ENCODE data around the gene RNFT1.
"Not testable (repeated sequence)": the region's sequence is repeated elsewhere in the genome, so short reads cannot be mapped to it uniquely, and the experiment has no call there.

The RNFT1 gene, protein sequence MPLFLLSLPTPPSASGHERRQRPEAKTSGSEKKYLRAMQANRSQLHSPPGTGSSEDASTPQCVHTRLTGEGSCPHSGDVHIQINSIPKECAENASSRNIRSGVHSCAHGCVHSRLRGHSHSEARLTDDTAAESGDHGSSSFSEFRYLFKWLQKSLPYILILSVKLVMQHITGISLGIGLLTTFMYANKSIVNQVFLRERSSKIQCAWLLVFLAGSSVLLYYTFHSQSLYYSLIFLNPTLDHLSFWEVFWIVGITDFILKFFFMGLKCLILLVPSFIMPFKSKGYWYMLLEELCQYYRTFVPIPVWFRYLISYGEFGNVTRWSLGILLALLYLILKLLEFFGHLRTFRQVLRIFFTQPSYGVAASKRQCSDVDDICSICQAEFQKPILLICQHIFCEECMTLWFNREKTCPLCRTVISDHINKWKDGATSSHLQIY

DNA sequence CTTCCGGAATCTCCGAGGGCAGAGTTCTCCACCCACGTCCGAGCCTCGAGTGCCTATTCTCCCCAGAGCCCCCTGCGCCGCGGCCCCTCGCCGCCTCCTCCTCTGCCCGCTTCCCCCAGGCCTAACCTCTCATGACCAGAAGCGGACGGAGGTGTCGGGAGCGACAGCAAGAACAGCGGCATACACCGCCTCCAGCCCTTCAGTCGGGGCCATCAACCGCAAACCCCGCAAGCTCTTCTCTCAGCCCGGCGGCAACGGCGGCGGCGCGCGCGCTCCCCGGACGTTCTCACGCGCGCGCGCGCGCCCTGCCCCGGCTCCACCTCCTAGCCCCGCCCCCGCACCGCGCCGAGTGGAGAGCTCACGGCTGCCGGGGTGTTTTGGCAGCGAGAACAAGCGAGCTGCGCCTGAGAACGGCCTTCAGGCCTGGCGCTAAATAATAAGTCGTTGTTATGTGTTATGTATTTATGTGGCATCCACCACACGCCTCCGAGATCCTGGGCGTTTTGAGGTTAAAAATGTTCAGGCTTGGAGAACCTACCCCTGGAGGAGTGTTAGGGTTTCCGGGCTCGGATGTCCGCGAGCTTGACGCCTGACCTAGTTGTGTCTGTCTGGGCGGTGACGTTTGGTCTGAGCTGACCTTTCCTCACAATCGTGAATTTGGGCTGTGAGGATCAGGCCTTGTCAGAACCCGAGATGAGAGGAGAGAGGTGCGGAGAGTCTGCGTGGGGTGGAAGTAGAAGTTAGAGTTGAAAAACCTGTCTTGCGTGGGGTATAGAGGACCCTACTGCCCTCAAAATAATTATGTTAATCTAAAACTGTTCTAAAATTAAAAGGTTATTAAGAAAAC lies at the start of gene RNFT1:
Gene RNFT1, minus strand, starts transcription at position 259 of the 847 bp plus-strand sequence. Its CDS starts 77 bp downstream, at position 182.
- peak; percentile 62 for DNase-seq

DNA sequence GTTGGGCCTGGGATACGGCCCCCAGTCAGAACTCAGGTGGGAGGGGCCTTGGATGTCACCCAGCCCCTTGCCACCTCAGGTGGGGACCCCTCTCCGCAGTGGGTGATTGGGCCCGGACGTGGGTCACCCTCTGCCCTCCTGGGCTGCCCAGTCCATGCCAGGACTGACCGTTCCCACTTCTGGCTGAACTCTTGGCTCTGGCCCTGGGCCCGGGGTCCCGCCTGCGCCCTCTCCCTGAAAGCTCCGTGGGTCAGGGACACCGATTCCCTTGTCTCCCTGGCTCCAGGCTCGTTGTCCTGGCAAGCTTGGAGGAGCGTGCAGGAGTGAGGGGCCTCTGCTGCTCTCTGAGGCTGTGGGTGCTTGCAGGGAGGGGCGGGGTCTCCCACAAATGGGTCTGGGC lies 44.8 kb upstream of the RNFT1 start:
- not testable (repeated sequence) for DNase-seq

GRCh38 chr17:60008377-60008776 lies 43.8 kb upstream of the RNFT1 start:
- not testable (repeated sequence) for DNase-seq

DNA sequence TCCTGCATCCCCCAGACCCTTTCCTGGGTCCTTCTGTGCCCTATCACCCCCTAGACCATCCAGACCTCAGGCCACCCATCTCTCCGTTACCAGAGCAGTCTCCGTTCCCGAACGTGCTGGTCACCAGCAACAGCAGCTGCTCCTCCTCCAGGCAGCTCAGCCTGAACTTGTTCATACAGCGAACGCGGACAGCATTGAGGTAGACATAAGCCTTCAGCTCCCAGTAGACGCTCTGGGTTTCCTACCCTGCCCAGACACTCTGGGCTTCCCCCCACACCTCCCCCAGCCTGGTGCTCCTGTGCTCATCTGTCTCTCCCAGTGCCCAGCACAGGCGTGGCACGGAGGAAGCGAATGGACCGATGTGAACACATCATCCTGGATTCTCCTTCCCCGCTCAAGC lies 41.6 kb upstream of the RNFT1 start:
- no peak for DNase-seq

DNA sequence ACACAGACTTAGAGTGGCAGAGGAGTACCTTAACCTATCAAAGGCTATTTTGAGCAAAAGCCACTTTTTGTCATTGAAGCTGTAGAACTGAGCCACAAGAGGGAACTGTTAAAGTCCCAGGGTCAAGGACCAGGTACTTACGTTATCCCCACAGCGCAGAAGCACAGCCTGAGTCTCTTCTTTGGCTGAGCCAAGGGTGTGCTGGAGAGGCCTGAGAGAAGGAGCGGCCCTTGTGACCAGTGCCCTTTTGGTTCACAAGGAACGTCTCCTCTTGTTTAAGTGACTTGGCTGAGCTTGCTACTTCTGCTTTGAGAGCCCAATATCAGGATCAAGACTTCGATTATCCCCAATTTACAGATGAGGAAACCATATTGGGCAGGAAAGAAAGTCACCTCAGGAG lies 40.0 kb upstream of the RNFT1 start:
- DNase-seq, result not testable (repeated sequence)

DNA sequence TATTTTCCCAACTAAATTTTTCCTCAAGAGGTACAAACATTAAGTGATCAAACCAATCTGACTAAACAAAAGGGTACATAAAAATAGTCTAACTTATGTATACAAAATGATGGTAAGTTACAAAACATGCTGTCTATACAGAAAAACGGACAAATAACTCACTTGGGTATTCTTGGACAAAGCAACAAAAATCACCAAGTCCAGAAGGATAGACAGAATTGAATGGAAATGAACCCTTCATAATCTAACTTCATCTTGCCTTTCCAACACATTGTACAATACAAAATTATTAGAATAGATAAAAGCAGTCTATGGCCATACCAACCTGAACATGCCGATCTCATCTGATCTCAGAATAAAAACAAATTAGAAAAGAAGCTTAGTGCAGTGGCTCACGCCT lies 37.9 kb upstream of the RNFT1 start:
- DNase-seq, result not testable (repeated sequence)

- not testable (repeated sequence) for DNase-seq
These were observed 32.1 kb upstream of the RNFT1 start for GRCh38 chr17:59996608-59997007.

GRCh38 chr17:59975166-59975565 lies 10.6 kb upstream of the RNFT1 start:
- not testable (repeated sequence) for DNase-seq

DNA sequence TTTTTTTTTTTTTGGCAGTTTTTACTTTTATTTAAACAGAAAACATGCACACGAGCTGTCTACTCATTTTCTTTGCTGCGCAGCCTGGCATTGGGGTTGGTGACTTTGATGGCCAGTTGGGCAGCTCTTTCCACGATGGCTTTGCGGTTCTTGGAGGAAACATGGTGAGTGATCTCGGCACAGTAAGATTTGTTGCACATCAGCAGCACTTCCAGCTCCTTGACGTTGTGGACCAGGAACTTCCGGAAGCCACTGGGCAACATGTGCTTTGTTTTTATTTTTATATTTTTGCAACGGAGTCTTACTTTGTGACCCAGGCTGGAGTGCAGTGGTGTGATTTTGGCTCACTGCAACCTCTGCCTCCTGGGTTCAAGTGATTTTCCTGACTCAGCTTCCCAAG lies 8.9 kb upstream of the RNFT1 start:
- DNase-seq, result not testable (repeated sequence)

DNA sequence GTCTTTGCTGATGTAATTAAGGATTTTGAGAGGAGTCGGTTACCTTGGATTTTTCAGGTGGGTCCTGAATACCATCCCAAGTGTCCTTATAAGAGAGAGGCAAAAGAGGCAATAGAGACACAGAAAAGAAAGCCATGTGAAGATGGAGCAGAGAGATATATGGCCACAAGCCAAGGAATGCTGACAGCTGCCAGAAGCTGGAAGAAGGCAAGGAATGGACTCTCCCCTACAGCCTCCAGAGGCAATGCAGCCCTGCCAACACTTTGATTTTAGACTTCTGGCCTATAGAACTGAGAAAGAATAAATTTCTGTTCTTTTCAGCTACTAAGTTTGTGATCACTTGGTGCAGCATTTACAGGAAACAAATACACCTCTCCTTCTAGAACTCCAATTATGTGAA lies 8.2 kb upstream of the RNFT1 start:
- peak; percentile 31 for DNase-seq

DNA sequence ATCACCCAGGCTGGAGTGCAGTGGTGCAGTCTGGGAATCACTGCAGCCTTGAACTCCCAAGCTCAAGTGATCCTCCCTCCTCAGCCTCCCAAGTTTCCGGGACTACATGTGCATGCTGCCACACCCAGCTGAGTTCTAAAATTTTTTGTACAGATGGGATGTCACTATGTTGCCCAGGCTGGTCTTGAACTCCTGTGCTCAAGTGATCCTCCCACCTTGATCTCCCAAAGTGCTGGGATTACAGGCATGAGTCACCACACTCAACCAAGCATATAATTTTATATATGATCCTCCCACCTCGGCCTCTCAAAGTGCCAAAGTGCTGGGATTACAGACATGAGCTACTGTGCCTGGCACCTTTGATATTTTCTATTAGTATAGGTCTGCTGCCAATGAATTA lies 7.2 kb upstream of the RNFT1 start:
- not testable (repeated sequence) for DNase-seq

DNA sequence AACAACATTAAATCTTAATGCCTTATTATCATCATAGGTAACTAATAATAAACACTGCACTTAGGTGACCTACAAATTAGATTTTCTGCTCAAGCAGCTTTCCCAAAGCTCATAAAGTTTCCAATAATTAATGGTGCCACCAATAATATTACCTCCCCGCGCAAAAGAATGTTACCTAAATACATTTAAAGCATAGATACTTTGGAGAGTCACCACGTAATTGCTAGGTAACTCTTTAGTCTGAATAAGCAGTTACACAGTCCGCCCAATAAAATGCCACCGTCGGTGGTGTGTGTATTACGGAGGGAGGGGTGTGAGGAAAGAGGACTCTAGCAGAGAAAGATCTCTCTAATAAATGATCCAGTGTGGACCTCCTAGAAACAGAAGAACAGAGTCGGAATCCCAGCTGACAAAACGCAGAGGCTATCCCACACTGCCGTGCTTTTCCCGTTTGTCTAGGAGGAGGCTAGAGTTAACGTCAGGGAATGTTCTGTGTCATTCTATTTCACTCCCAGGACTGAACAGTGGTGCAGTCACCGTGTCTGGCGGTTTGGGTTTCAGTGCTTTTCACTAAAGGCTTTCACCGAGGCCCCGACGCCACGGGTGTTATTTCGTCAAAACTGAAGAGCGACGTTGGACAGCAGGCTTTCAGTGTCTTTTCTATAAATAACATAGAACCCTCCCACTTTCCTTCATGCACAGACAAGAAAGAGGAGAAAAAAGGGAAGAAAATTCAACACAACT lies 630 bp downstream of the RNFT1 start:
- DNase-seq, result no peak

GRCh38 chr17:59962739-59963318 lies 1.7 kb downstream of the RNFT1 start:
- DNase-seq, result no peak

GRCh38 chr17:59959574-59959973 lies 5.0 kb downstream of the RNFT1 start:
- not testable (repeated sequence) for DNase-seq

- no peak for DNase-seq
These were observed 9.7 kb downstream of the RNFT1 start for GRCh38 chr17:59954856-59955255.

DNA sequence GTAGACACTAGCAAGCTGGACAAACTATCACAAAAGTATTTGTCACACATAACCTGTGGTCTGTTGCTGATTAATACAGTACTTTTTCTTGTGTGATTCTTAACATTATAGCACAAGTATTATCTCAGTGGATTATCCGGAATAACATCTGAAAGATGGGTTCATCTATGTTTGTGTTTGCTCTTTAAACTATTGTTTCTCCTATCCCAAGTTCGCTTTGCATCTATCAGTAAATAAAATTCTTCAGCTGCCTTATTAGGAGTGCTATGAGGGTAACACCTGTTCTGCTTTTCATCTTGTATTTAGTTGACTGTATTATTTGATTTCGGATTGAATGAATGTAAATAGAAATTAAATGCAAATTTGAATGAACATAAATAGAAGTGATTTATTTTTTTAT lies 14.5 kb downstream of the RNFT1 start:
- no peak for DNase-seq

DNA sequence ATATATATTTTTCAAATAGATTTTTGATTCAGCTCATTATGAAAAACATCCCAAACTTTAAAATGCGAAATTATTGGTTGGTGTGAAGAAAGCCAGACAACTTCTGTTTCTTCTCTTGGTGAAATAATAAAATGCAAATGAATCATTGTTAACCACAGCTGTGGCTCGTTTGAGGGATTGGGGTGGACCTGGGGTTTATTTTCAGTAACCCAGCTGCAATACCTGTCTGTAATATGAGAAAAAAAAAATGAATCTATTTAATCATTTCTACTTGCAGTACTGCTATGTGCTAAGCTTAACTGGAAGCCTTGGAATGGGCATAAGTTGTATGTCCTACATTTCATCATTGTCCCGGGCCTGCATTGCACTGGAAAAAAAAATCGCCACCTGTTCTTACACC lies 17.2 kb downstream of the RNFT1 start:
- DNase-seq, result not testable (repeated sequence)

DNA sequence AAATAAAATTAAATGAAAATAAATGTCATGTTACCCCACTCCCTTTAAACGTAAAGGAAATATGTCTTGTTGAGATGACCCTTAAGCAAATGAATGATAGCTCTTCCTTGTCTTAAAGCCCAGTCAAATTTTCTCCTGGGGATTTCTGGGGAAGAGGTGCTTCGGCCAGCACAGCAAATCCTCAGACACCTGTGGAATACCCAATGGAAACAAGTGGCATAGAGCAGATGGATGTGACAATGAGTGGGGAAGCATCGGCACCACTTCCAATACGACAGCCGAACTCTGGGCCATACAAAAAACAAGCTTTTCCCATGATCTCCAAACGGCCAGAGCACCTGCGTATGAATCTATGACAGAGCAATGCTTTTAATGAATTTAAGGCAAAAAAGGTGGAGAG lies 18.1 kb downstream of the RNFT1 start:
- DNase-seq, result not testable (repeated sequence)

DNA sequence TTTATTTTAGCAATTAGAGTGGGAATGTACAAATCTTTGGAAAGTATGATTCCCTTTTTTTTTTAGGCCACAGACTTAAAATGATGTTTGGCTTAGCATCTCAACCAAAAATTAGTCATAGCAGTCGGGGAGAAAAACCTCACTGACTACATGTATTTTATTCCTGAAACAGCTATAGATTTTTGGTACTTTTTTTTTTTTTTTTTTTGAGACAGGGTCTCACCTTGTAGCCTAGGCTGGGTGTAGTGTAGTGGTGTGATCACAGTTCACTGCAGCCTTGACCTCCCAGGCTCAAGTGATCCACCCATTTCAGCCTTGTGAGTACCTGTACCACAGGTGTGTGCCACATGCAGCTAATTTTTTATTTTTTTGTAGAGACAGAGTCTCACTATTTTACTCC lies 23.4 kb downstream of the RNFT1 start:
- no peak for DNase-seq

GRCh38 chr17:59940697-59941096 lies 23.8 kb downstream of the RNFT1 start:
- not testable (repeated sequence) for DNase-seq

GRCh38 chr17:59933317-59933716 lies 31.2 kb downstream of the RNFT1 start:
- DNase-seq, result not testable (repeated sequence)

DNA sequence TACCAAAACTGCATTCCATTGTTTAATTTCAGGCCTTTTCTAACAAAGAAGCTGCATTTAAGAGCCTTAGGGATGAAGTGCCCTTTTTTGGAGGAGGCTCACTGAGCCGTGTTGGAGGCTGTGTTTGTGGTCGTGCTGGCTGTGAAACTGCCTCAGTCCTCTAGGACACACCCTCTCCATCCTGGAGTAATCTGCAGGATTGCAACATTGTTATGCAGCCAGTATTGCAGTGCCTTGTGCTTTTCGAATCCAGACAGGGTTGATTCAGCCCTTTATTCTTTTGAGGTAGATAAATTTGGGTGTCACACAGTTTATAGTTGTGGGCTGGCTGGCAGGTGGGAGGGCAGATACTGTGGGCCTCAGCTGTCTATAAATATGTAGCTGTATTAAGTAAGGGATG lies 33.8 kb downstream of the RNFT1 start:
- not testable (repeated sequence) for DNase-seq

DNA sequence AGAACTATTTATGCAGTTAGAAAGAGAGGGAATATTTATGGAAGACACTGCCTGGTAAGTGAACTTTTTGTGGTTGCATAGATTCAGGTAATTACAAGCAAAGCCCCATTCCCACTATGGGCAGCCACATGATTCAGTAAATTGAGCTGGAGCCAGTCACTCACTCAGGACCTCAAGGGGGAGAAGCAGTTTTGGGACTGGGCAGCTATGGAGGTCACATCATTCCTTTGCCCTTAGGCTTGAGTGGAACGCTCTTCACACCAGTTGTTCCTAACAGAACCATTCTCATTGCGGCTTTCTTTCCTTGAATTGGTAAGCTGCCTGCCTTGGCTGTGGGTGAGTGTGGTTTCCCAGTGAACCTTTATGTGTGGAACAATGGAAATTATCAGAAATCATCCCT lies 34.4 kb downstream of the RNFT1 start:
- not testable (repeated sequence) for DNase-seq

All from NCI-H1694 (cell line).